BE2C (cell line): Measurements from ENCODE around the gene C16orf74.

Experiments used
- DNase-seq: peaks from one replicate; pipeline ENCODE4 v3.0.0-alpha.2; 2020
- H3K27me3 ChIP-seq: fragments of 250-450 bp; sonication (Bioruptor Pico); 2 replicates; pipeline ENCODE4 v1.5.1; 2020; ENCODE audit warnings: mild to moderate bottlenecking
- H3K36me3 ChIP-seq: fragments of 250-450 bp; sonication (Bioruptor Pico); 2 replicates; pipeline ENCODE4 v1.5.1; 2020; ENCODE audit warnings: mild to moderate bottlenecking
- H3K4me1 ChIP-seq: fragments of 250-450 bp; sonication (Bioruptor Pico); 2 replicates; pipeline ENCODE4 v1.5.1; 2020
- H3K4me3 ChIP-seq: 2 replicates; pipeline ENCODE4 v1.5.1; 2011; ENCODE audit warnings: low read depth, low read length
- H3K9me3 ChIP-seq: fragments of 250-450 bp; sonication (Bioruptor Pico); 2 replicates; pipeline ENCODE4 v1.5.1; 2020
- TF ChIP-seq, protein P1 (sequence below): IDR thresholded peaks from 2 replicates; pipeline ENCODE4 v1.5.1; 2012; ENCODE audit warnings: mild to moderate bottlenecking, low read depth, low read length

The C16orf74 gene

DNA sequence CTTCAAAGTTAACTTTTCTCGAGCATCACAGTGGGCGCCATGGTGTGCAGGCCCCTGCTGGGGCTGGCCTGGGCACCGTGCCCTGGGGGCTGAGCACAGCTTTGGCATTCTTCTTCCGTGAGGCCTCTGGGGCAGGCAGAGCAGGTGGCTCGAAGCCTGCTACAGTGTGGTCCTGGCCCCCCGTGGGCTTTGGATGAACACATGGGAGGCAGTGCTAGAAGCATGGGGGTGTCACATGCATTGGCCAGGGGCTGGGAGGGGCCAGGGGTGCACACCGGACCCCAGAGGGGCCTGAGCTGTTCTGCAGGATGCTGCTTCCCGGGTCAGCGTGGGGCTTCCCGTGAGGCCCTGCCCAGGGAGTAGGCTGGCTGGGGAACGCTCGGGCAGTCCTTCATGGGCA lies 12.1 kb upstream of the C16orf74 start:
- Histone ChIP-seq H3K9me3 (no peaks in the 10 kb centered on the region), H3K27me3 (peaks cover 24% of the 10 kb centered on the region), H3K36me3 (no peaks in the 10 kb centered on the region), H3K4me3 (no peak overlapping the region), H3K4me1 (no peaks in the 10 kb centered on the region)
- DNase-seq, result no peak
- TF ChIP-seq, protein P1, sequence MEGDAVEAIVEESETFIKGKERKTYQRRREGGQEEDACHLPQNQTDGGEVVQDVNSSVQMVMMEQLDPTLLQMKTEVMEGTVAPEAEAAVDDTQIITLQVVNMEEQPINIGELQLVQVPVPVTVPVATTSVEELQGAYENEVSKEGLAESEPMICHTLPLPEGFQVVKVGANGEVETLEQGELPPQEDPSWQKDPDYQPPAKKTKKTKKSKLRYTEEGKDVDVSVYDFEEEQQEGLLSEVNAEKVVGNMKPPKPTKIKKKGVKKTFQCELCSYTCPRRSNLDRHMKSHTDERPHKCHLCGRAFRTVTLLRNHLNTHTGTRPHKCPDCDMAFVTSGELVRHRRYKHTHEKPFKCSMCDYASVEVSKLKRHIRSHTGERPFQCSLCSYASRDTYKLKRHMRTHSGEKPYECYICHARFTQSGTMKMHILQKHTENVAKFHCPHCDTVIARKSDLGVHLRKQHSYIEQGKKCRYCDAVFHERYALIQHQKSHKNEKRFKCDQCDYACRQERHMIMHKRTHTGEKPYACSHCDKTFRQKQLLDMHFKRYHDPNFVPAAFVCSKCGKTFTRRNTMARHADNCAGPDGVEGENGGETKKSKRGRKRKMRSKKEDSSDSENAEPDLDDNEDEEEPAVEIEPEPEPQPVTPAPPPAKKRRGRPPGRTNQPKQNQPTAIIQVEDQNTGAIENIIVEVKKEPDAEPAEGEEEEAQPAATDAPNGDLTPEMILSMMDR, result no peak

DNA sequence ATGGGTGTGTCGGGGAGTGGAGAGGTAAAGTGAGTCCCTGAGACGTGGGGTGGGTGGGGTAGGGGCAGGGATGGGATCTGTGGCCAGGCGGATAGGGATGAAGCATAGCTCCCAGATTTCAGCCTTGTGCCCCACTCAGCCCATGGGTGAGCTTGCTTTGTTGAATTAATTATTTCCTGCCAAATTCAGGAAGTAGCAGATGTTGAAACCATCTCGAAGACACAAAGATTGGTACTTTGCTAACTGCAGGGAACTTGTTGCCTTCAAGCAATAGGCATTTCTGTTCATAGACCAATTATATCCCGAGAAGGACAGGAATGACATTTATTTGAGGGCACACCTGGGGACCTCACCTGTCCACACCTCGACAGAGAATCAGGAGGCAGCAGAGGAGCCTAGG lies 11.0 kb upstream of the C16orf74 start:
- no peaks in the 10 kb centered on the region for H3K36me3 ChIP-seq
- H3K27me3 ChIP-seq, result peaks cover 24% of the 10 kb centered on the region
- no peaks in the 10 kb centered on the region for H3K9me3 ChIP-seq
- TF ChIP-seq, protein P1, result no peak
- no peak overlapping the region for H3K4me3 ChIP-seq
- DNase-seq, result no peak
- H3K4me1 ChIP-seq, result no peaks in the 10 kb centered on the region

DNA sequence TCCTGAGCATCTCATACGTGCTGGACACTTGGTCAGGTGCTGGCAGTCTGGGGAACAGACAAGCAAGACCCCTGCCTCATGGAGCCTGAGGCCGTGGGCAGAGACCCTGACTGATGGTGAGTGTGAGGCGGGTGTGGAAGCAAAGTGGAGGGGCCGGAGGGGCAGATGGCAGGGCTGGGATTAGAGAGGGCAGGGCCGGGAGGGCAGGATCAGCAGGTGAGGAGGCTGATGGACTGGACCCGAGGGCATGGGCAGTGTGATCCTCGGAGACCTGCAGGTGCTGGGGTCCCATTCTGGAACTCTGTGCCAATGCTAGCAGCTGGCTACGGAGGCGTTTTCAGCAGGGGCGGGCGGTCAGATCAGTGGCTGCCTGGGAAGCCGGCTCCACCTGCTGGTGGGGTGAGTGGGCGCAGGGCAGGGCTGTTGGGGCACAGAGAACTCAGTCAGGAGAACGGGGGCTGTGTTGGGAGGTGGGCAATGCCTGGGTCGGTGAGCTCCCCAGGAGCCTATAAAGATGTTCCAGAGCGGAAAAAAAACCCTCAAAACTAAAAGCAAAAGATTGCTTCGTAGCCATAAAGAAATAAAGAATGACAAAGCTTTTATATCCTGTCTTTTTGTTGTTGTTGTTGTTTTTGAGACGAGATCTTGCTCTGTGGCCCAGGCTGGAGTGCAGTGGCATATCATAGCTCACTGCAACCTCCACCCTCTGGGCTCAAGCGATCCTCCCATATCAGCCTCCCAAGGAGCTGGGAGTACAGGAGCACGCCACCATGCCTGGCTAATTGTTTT lies 8.9 kb upstream of the C16orf74 start:
- Histone ChIP-seq H3K36me3 (no peaks in the 10 kb centered on the region), H3K4me1 (no peaks in the 10 kb centered on the region), H3K9me3 (no peaks in the 10 kb centered on the region), H3K27me3 (peaks cover 24% of the 10 kb centered on the region), H3K4me3 (no peak overlapping the region)
- TF ChIP-seq, protein P1, result peak; percentile 56
- DNase-seq, result peak; percentile 40

DNA sequence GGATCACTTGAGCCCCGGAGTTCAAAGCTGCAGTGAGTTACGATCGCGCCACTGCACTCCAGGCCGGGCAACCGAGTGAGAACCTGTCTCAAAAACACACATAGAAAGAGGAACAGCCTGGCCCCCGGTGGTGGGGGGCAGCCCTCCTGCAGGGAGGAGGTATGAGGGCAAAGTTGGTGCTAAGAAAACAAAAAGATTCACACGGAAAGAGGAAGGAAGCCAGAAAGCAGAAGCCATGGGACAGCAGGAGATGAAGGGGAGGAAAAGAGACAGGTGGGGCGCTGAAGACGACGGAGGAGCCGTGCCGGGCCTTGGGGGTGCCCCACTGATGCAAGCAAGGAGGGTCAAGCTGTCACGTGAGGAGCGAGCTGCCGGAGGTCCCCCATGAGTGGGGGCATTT lies 8.2 kb upstream of the C16orf74 start:
- Histone ChIP-seq H3K4me3 (no peak overlapping the region), H3K4me1 (no peaks in the 10 kb centered on the region), H3K9me3 (no peaks in the 10 kb centered on the region), H3K36me3 (no peaks in the 10 kb centered on the region), H3K27me3 (peaks cover 20% of the 10 kb centered on the region)
- no peak for DNase-seq
- TF ChIP-seq, protein P1, result no peak

DNA sequence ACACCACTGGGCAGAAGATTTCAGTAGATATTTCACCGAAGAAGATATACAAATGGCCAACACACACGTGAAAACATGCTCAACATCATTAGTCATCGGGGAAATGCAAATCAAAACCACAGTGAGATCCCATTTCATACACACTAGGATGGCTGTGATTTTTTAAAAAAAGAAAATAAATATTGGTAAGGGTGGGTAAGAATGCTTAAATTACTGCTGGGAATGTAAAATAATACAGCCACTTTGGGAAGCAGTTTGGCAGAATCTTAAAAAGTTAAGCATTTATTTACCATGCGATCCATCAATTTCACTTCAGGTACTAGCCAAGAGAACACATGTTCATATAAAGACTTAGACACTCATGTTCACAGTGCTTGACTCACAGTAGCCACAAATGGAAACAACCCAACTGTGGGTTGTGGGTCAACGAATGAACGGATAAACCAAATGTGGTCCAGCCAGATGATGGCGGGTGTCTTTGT lies 6.5 kb upstream of the C16orf74 start:
- Histone ChIP-seq H3K9me3 (no peaks in the 10 kb centered on the region), H3K27me3 (peaks cover 16% of the 10 kb centered on the region), H3K4me1 (peaks cover 6% of the 10 kb centered on the region), H3K4me3 (no peak overlapping the region), H3K36me3 (no peaks in the 10 kb centered on the region)
- no peak for DNase-seq
- TF ChIP-seq, protein P1, result no peak

DNA sequence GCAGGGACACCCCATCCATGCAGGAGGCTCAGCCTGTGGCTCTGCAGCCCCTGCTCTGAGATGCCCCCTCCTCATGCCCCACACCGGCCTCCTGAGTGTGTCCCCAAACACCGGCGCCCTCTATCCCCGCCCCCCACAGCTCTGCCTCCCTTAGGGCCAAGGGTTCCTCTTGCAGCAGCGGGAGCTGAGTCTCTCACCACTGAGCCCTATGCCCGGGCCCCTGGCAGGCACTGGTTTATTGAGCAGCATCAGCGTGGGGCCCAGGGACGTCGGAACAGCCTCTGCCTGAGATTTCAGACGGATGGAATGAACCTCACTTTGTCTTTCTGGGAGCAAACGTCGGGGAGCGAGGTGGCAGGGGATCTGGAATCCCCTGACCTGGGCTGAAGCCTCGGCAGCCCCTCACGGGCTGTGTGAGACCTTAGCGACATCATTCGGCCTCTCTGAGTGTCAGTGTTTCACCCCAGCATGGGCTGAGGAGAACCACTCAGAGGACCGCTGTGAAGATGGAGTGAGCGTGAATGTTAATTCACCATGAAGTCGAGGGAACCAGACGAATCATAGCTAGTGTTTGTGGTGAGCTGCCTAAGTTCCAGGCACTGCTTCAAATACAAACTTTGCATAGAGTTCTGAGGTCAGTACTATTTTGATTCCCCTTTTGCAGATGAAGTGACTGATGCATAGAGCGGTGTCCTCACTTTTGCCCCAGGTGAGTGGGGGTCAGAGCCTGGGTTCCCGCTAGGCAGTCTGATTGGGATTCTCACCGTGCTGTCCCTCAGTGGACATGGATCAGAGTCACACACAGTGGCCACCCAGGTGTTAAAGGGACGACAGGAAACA lies 5.3 kb upstream of the C16orf74 start:
- no peak for DNase-seq
- H3K4me1 ChIP-seq, result peaks cover 17% of the 10 kb centered on the region
- peaks cover 20% of the 10 kb centered on the region for H3K27me3 ChIP-seq
- no peaks in the 10 kb centered on the region for H3K9me3 ChIP-seq
- H3K4me3 ChIP-seq, result no peak overlapping the region
- TF ChIP-seq, protein P1, result no peak
- no peaks in the 10 kb centered on the region for H3K36me3 ChIP-seq
